Left ventricle myocardium inferior (tissue), 1 donor: ENCODE results near the gene CKAP2. TPM values are rescaled to one million over a fixed set of nuclear protein-coding genes. Genes with fewer than 3 reads are reported as not detected.

Experiments
- DNase-seq: peaks from one replicate; pipeline ENCODE4 v3.0.0-alpha.2; 2020
- H3K27ac ChIP-seq: fragments of 200-600 bp; replicated peaks from 2 replicates; pipeline ENCODE4 v1.8.0; 2021
- H3K27me3 ChIP-seq: fragments of 200-600 bp; 2 replicates; pipeline ENCODE4 v1.8.0; 2021; ENCODE audit warnings: low read depth
- H3K36me3 ChIP-seq: fragments of 200-600 bp; 2 replicates; pipeline ENCODE4 v1.8.0; 2021
- H3K4me1 ChIP-seq: fragments of 200-600 bp; 2 replicates; pipeline ENCODE4 v1.8.0; 2021
- H3K4me3 ChIP-seq: fragments of 200-600 bp; 2 replicates; pipeline ENCODE4 v1.8.0; 2021; ENCODE audit warnings: mild to moderate bottlenecking, moderate library complexity
- H3K9me3 ChIP-seq: fragments of 200-600 bp; replicated peaks from 2 replicates; pipeline ENCODE4 v1.8.0; 2021
- CTCF ChIP-seq: fragments of 200-600 bp; IDR thresholded peaks from 2 replicates; pipeline ENCODE4 v1.8.0; 2021; ENCODE audit warnings: antibody characterized with exemption, mild to moderate bottlenecking, borderline replicate concordance
- intact Hi-C: fragments of 100-400 bp; cut with micrococcal nuclease; formaldehyde crosslinking; loops from one replicate; pipeline ENCODE4 v1.11.0; 2022
- total RNA-seq: library from RNA; stranded (reverse); fragmentation: NEBNext Ultra II Directional; extraction: Animal tissue kit (Norgen Biotek cat#: 25700); gene quantifications from one replicate; pipeline ENCODE4 v1.2.1, GENCODE V29; 2021
- donor health status: DM: no; HTN: yes; CAD: no; lungs with severe emphysema.

Gene CKAP2
- total RNA-seq, 1 donor from 2014 or later = 8.2 TPM

GRCh38 chr13:52411629-52412028 is 43.6 kb upstream of the CKAP2 start:
- TF ChIP-seq CTCF = no peak
- H3K4me3 ChIP-seq = no peak overlapping the region
- H3K4me1 ChIP-seq = peaks cover 2% of the 10 kb centered on the region
- H3K27ac ChIP-seq = no peak overlapping the region
- intact Hi-C loops = no loop called here
- no peaks in the 10 kb centered on the region for H3K9me3 ChIP-seq
- H3K36me3 ChIP-seq = peaks cover 54% of the 10 kb centered on the region
- no peak for DNase-seq
- H3K27me3 ChIP-seq = no peaks in the 10 kb centered on the region

DNA sequence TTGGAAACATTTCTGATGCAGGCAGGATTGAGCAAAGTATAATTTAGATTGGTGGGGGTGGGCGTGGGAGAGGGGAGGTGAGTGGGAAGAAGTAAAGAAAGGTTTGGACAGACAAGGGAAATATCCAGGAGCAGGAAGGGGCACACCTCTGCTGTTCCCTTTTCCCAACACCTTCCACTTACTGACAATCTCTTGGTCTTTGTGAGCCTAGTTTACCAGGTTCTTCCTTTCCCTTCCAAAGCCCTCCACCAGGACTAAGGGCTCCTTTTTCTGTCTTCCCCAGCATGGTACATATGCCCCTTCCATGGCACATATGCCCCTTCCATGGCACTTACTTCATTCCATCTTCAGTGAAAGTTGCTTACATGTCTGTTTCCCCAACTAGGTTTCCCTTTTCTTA is 43.1 kb upstream of the CKAP2 start:
- Histone ChIP-seq H3K4me3 (no peak overlapping the region), H3K4me1 (no peaks in the 10 kb centered on the region), H3K27me3 (no peaks in the 10 kb centered on the region), H3K36me3 (peaks cover 59% of the 10 kb centered on the region), H3K27ac (no peak overlapping the region), H3K9me3 (no peaks in the 10 kb centered on the region)
- intact Hi-C loops = no loop called here
- no peak for DNase-seq
- TF ChIP-seq CTCF = no peak

- peaks cover 6% of the 10 kb centered on the region for H3K4me1 ChIP-seq
- no peaks in the 10 kb centered on the region for H3K27me3 ChIP-seq
- H3K9me3 ChIP-seq = no peaks in the 10 kb centered on the region
- intact Hi-C loops = no loop called here
- H3K27ac ChIP-seq = peak overlapping the region; percentile 29
- no peak for DNase-seq
- peaks cover 77% of the 10 kb centered on the region for H3K36me3 ChIP-seq
- no peak overlapping the region for H3K4me3 ChIP-seq
- TF ChIP-seq CTCF = no peak
Observed at GRCh38 chr13:52414051-52414450, 41.2 kb upstream of the CKAP2 start.

DNA sequence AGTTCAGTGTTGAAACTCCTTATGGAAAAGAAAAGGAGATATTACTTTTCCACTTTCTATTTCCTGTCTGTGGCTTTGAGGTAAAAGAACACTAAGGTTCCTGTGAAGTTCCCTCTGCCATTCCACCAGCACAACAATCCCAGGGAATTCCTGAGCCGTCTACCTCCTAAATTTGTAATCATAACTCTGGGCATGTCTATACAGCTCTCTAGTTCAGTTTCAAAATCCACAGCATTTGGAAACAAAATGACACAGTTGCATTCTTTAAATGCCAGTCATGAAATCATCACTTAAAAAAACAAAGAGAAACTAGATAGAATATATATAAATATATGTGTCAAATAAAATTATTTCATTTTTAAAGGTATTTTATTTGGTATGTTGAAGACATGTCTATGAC is 40.3 kb upstream of the CKAP2 start:
- H3K9me3 ChIP-seq = no peaks in the 10 kb centered on the region
- no peak for DNase-seq
- H3K4me3 ChIP-seq = no peak overlapping the region
- no peaks in the 10 kb centered on the region for H3K27me3 ChIP-seq
- intact Hi-C loops = no loop called here
- H3K27ac ChIP-seq = peak overlapping the region; percentile 29
- no peak for TF ChIP-seq CTCF
- peaks cover 74% of the 10 kb centered on the region for H3K36me3 ChIP-seq
- H3K4me1 ChIP-seq = peaks cover 14% of the 10 kb centered on the region

DNA sequence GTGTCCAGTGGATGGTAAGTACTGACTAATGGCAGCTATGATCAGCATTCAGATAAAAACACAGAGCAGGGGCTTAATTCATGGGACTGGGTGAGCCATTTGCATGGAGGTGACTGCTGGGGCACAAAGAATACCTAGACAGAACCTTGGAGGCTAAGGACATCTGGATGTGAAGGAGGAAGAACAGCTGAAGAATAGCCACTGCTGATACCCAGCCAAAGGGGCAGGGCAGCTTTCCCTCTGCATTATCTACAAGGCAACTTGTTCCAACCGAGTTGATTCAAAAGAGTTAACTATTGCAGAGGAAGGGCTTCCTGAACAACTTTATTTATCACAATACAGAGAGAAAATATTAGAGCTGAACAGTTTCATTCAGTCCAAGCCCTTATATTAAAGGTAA is 36.2 kb upstream of the CKAP2 start:
- DNase-seq = no peak
- H3K27ac ChIP-seq = peak overlapping the region; percentile 47
- no peaks in the 10 kb centered on the region for H3K9me3 ChIP-seq
- H3K4me1 ChIP-seq = peaks cover 14% of the 10 kb centered on the region
- intact Hi-C loops = no loop called here
- H3K36me3 ChIP-seq = peaks cover 87% of the 10 kb centered on the region
- no peaks in the 10 kb centered on the region for H3K27me3 ChIP-seq
- no peak overlapping the region for H3K4me3 ChIP-seq
- TF ChIP-seq CTCF = no peak

GRCh38 chr13:52421216-52421615 is 34.1 kb upstream of the CKAP2 start:
- Histone ChIP-seq H3K27ac (no peak overlapping the region), H3K9me3 (no peaks in the 10 kb centered on the region), H3K4me1 (peaks cover 14% of the 10 kb centered on the region), H3K27me3 (no peaks in the 10 kb centered on the region), H3K4me3 (no peak overlapping the region), H3K36me3 (peaks cover 91% of the 10 kb centered on the region)
- intact Hi-C loops = no loop called here
- DNase-seq = no peak
- TF ChIP-seq CTCF = no peak
